ENCODE results near the gene SLC35D1. TPM values are rescaled to one million over a fixed set of nuclear protein-coding genes. Genes with fewer than 3 reads are reported as not detected.

The SLC35D1 gene
- total and polyA plus RNA-seq, 2 of the 8 experiments (the other 6 are each of a cell fraction or from before 2014, with no cell fraction given) = 1.2 to 2.7 TPM

GRCh38 chr1:67053535-67053784 is 488 bp downstream of the SLC35D1 start:
- H2BK5ac ChIP-seq (ENCODE audit: low read depth, low read length) = 0 out of 2 replicates have a peak overlapping the region, but pooled peaks have one; percentile 81
- H3K27me3 ChIP-seq (replicated peaks in 1 of 4; ENCODE audit: control insufficient read depth in 3 of 4, extremely low read depth in 1 of 4, insufficient read depth in 3 of 4, low read length in 3 of 4) = no peaks in the 10 kb centered on the region; a peak in 1 of 7 replicates
- no peak overlapping the region for H2BK120ac ChIP-seq (replicated peaks; ENCODE audit: low read depth, low read length)
- ChIA-PET CTCF (ENCODE audit: partially characterized antibody) (interaction anchor here (0.9 to 5.6 kb wide), 4 partner anchors 34 to 160 kb away, joined by 3 to 25 read pairs (median 3); no protein-coding TSS in a partner anchor), POLR2A (ENCODE audit: partially characterized antibody) (interaction anchor here (1.0 to 2.0 kb wide), 8 partner anchors 9 to 64 kb away, joined by 3 to 6 read pairs (median 5); no protein-coding TSS in a partner anchor)
- H4K20me1 ChIP-seq (replicated peaks in 1 of 2; ENCODE audit: control insufficient read depth in 1 of 2, insufficient read depth in 2 of 2, low read length in 2 of 2) = peaks cover 0 to 4% of the 10 kb centered on the region in 2 experiments
- no peak overlapping the region for H3K4ac ChIP-seq (replicated peaks; ENCODE audit: insufficient read length, low read depth, low read length)
- H2BK15ac ChIP-seq (ENCODE audit: low read length) = no peak overlapping the region
- peaks cover 0 to 6% (median 2%) of the 10 kb centered on the region in 4 experiments; a peak in 2 of 7 replicates for H3K4me1 ChIP-seq (replicated peaks in 1 of 4; ENCODE audit: control insufficient read depth in 3 of 4, insufficient read depth in 4 of 4, low read length in 3 of 4)
- H3K79me1 ChIP-seq (ENCODE audit: low read depth, low read length) = no peaks in the 10 kb centered on the region
- H3K9ac ChIP-seq (replicated peaks in 1 of 4; ENCODE audit: extremely low read depth in 1 of 4, low read depth in 3 of 4, low read length in 3 of 4) = peak overlapping the region in 3 of 4 experiments; percentile 24 to 68 (median 66); a peak in 5 of 7 replicates
- H2AK5ac ChIP-seq (ENCODE audit: low read depth, low read length) = no peak overlapping the region
- H2BK20ac ChIP-seq (ENCODE audit: low read length) = no peak overlapping the region
- H3K36me3 ChIP-seq (ENCODE audit: control insufficient read depth in 2 of 4, insufficient read depth in 4 of 4, low read length in 3 of 4) = peaks cover 0 to 6% (median 0%) of the 10 kb centered on the region in 4 experiments; a peak in 1 of 8 replicates
- DNase-seq (ENCODE audit: low read depth in 1 of 2, low spot score in 2 of 2) = peak in 1 of 2 experiments; percentile 69
- peaks cover 7% of the 10 kb centered on the region for H3K23me2 ChIP-seq (ENCODE audit: low read depth, low read length)
- peak overlapping the region; percentile 88; the same call in 1 of the 2 replicates for H2AFZ ChIP-seq (ENCODE audit: low read length)
- H4K8ac ChIP-seq (ENCODE audit: extremely low read depth, insufficient read depth, low read length) = no peak overlapping the region; the same call in 1 of the 2 replicates
- H3K4me2 ChIP-seq (ENCODE audit: insufficient read depth in 1 of 2, low read depth in 2 of 2, low read length in 2 of 2) = peak overlapping the region; percentile 86 to 90
- peak overlapping the region; percentile 73 to 96 (median 76) for H3K4me3 ChIP-seq (ENCODE audit: extremely low read depth in 1 of 4, insufficient read depth in 2 of 4, low read depth in 3 of 4, low read length in 4 of 4)
- peak overlapping the region; percentile 87 for H3K18ac ChIP-seq (ENCODE audit: extremely low read depth, low read length)
- no peak overlapping the region for H3K27ac ChIP-seq (ENCODE audit: low read depth, low read length)
- WGBS, 2 experiments (ENCODE audit: extremely low coverage in 1 of 2, insufficient coverage in 1 of 2, insufficient read length in 1 of 2, insufficient replicate concordance in 2 of 2, low coverage in 1 of 2, low lambda C conversion rate in 2 of 2, missing lambda C conversion rate in 1 of 2) = 4% methylated on average over 11 of the region's 34 CpGs; no CpG with 5 or more reads in 1 of the 2 experiments
- no peak overlapping the region for H4K5ac ChIP-seq (ENCODE audit: insufficient read length, low read depth, low read length)
- no peak overlapping the region for H3K14ac ChIP-seq (ENCODE audit: insufficient read length)
- no peak overlapping the region for H3K23ac ChIP-seq (ENCODE audit: insufficient read length)
- no peaks in the 10 kb centered on the region for H3K9me3 ChIP-seq (ENCODE audit: insufficient read depth in 2 of 2, low read depth in 1 of 2, low read length in 1 of 2)
- no peaks in the 10 kb centered on the region; a peak in 1 of 4 replicates for H3K79me2 ChIP-seq (ENCODE audit: control insufficient read depth in 1 of 2, insufficient read depth in 2 of 2, low read length in 2 of 2)
- FAIRE-seq = no peak
- no peak overlapping the region for H2BK12ac ChIP-seq (ENCODE audit: low read depth, low read length)
- H4K91ac ChIP-seq (replicated peaks; ENCODE audit: insufficient read length, low read length) = no peak overlapping the region
- peak overlapping the region; percentile 81 for H3K56ac ChIP-seq (replicated peaks; ENCODE audit: insufficient read length, low read depth, low read length)
- TF ChIP-seq RXRA (IDR thresholded peaks at IDR 0.05; ENCODE audit: insufficient read depth, low read depth, low read length) = no peak
- no peak for TF ChIP-seq TAF7 (optimal IDR thresholded peaks at IDR 0.05; ENCODE audit: borderline replicate concordance, low read depth, low read length)
- TF ChIP-seq JUN (IDR thresholded peaks at IDR 0.05; ENCODE audit: low read depth, low read length) = no peak
- no peak for TF ChIP-seq TAF1 (IDR thresholded peaks at IDR 0.05; ENCODE audit: low read depth, low read length)
- TF ChIP-seq JUND (IDR thresholded peaks at IDR 0.05; ENCODE audit: low read length) = no peak
- TF ChIP-seq SUZ12 (IDR thresholded peaks at IDR 0.05; ENCODE audit: low read length) = peak; percentile 32; the same call in 1 of the 2 replicates
- no peak for TF ChIP-seq USF2 (IDR thresholded peaks at IDR 0.05; ENCODE audit: low read length)
- TF ChIP-seq SIN3A (conservative IDR thresholded peaks at IDR 0.05 in 1 of 2, IDR thresholded peaks at IDR 0.05 in 1 of 2; ENCODE audit: low read depth in 1 of 2, low read length in 2 of 2) = no peak
- no peak for TF ChIP-seq CTCF (IDR thresholded peaks at IDR 0.05; ENCODE audit: control extremely low read depth in 1 of 3, insufficient read depth in 1 of 3, low read depth in 1 of 3, low read length in 3 of 3)
